HCT116 (cell line): ENCODE measurements around the gene FRA10AC1. TPM values are rescaled to one million over a fixed set of nuclear protein-coding genes. Genes with fewer than 3 reads are reported as not detected.

Experiments used
- ATAC-seq: fragments of 200-7000 bp; cut with Tn5 transposase; 2 replicates; pipeline ENCODE4 v1.9.1; 2020; ENCODE audit warnings: mild to moderate bottlenecking, moderate library complexity
- BruUV-seq: library from RNA; stranded (reverse); fragments of 400-500 nt; replicated peaks from 2 replicates; lab custom pipeline; 2021; lab: Mats Ljungman, UMichigan
- CTCF ChIA-PET: fragments of 300-600 bp; sonication (Branson Sonifier 250); formaldehyde crosslinking; loops from one replicate; lab custom pipeline; 2021; ENCODE audit warnings: antibody characterized with exemption; lab: Charles Lee
- POLR2A ChIA-PET: fragments of 300-600, 350-600 bp; sonication (Branson Sonifier 250); formaldehyde crosslinking; loops from one replicate; lab custom pipeline; 2021; ENCODE audit warnings: antibody characterized with exemption; lab: Charles Lee
- RAD21 ChIA-PET, 2 experiments: fragments of 300-600 bp; sonication (Branson Sonifier 250); formaldehyde crosslinking; loops; one replicate each; lab custom pipeline; 2023; ENCODE audit warnings: low total read pairs in 2 of 2; ENCODE audit not compliant: uncharacterized antibody in 2 of 2, unreplicated experiment in 2 of 2, low non-redundant PET in 1 of 2; lab: Charles Lee
- DNase-seq: peaks from one replicate; pipeline ENCODE4 v3.0.0-alpha.2; 2010; ENCODE audit warnings: low read depth, low spot score
- H2AFZ ChIP-seq: fragments of 200-600 bp; shearing (Covaris generic), sonication (generic); 2 replicates; pipeline ENCODE4 v1.6.1; 2017; ENCODE audit warnings: low read depth, mixed run types, mixed read lengths, antibody characterized with exemption, low read length; ENCODE audit not compliant: poor library complexity, severe bottlenecking
- H3K27ac ChIP-seq: 2 replicates; pipeline ENCODE4 v1.5.1; 2012; ENCODE audit warnings: low read depth, low read length
- H3K27me3 ChIP-seq: fragments of 200-600 bp; sonication (generic); 2 replicates; pipeline ENCODE4 v1.6.1; 2016; ENCODE audit warnings: mixed run types, low read length, mixed read lengths; ENCODE audit not compliant: insufficient read depth
- H3K36me3 ChIP-seq, 2 experiments: fragments of 200-500 bp in 1 of 2; fragments of 200-600 bp in 1 of 2; sonication (Bioruptor generic) in 1 of 2; sonication (generic) in 1 of 2; 2 replicates each; pipeline versions ENCODE4 v1.5.1 to v1.6.1; 2014 to 2016; ENCODE audit warnings: low read length in 2 of 2, inconsistent platforms in 1 of 2, mixed read lengths in 1 of 2, mixed run types in 1 of 2; ENCODE audit not compliant: insufficient read depth in 2 of 2, control insufficient read depth in 1 of 2
- H3K4me1 ChIP-seq, 2 experiments: fragments of 200-600 bp in 1 of 2; sonication (generic) in 1 of 2; 2 replicates each; pipeline versions ENCODE4 v1.5.1 to v1.6.1; 2012 to 2017; ENCODE audit warnings: low read length in 2 of 2, inconsistent platforms in 1 of 2, mild to moderate bottlenecking in 1 of 2, mixed read lengths in 1 of 2, mixed run types in 1 of 2, moderate library complexity in 1 of 2; ENCODE audit not compliant: insufficient read depth in 2 of 2, control insufficient read depth in 1 of 2
- H3K4me2 ChIP-seq: fragments of 200-600 bp; sonication (generic); 2 replicates; pipeline ENCODE4 v1.6.1; 2017; ENCODE audit warnings: mixed run types, low read length, mixed read lengths
- H3K4me3 ChIP-seq, 2 experiments: fragments of 200-600 bp in 1 of 2; sonication (generic) in 1 of 2; replicated peaks in 1 of 2; 2 replicates each; pipeline ENCODE4 v1.5.1; 2011 to 2016; ENCODE audit warnings: low read length in 2 of 2, control low read depth in 1 of 2, low read depth in 1 of 2, mild to moderate bottlenecking in 1 of 2, mixed read lengths in 1 of 2, mixed run types in 1 of 2
- H3K79me2 ChIP-seq: fragments of 200-600 bp; sonication (generic); 2 replicates; pipeline ENCODE4 v1.6.1; 2017; ENCODE audit warnings: mild to moderate bottlenecking, mixed run types, low read length, moderate library complexity, mixed read lengths; ENCODE audit not compliant: insufficient read depth
- H3K9ac ChIP-seq: fragments of 200-600 bp; sonication (generic); 2 replicates; pipeline ENCODE4 v1.6.1; 2016; ENCODE audit warnings: low read length, mixed read lengths
- H3K9me2 ChIP-seq: fragments of 200-600 bp; sonication (generic), shearing (Covaris generic); 2 replicates; pipeline ENCODE4 v1.6.1; 2017; ENCODE audit warnings: mixed run types, mild to moderate bottlenecking, moderate library complexity; ENCODE audit not compliant: insufficient read depth
- H3K9me3 ChIP-seq, 2 experiments: fragments of 200-500 bp in 1 of 2; fragments of 200-600 bp in 1 of 2; sonication (Bioruptor generic) in 1 of 2; sonication (generic) in 1 of 2; 2 replicates each; pipeline ENCODE4 v1.6.1; 2014 to 2017; ENCODE audit warnings: low read length in 2 of 2, mixed read lengths in 2 of 2, inconsistent platforms in 1 of 2, low read depth in 1 of 2, mild to moderate bottlenecking in 1 of 2, mixed run types in 1 of 2, moderate library complexity in 1 of 2; ENCODE audit not compliant: control insufficient read depth in 1 of 2, insufficient read depth in 1 of 2
- H4K20me1 ChIP-seq: fragments of 200-600 bp; sonication (generic), shearing (Covaris generic); 2 replicates; pipeline ENCODE4 v1.6.1; 2017; ENCODE audit warnings: mixed run types, mild to moderate bottlenecking, moderate library complexity; ENCODE audit not compliant: insufficient read depth
- ATF3 ChIP-seq: IDR thresholded peaks from 2 replicates; pipeline ENCODE4 v1.6.1; 2012
- CEBPB ChIP-seq: IDR thresholded peaks from 2 replicates; pipeline ENCODE4 v1.6.1; 2012; ENCODE audit warnings: low read depth
- CTCF ChIP-seq, 3 experiments: fragments of 200-600 bp in 1 of 3; sonication (generic) in 1 of 3; IDR thresholded peaks in 2 of 3; conservative IDR thresholded peaks in 1 of 3; 2 replicates each; pipeline ENCODE4 v1.5.1; 2012 to 2017; ENCODE audit warnings: low read depth in 2 of 3, low read length in 2 of 3, antibody characterized with exemption in 1 of 3, borderline replicate concordance in 1 of 3, control low read depth in 1 of 3, mild to moderate bottlenecking in 1 of 3, mixed read lengths in 1 of 3, mixed run types in 1 of 3, moderate library complexity in 1 of 3; ENCODE audit not compliant: insufficient read depth in 1 of 3
- EZH2 ChIP-seq: fragments of 200-600 bp; sonication (generic); IDR thresholded peaks from 2 replicates; pipeline ENCODE4 v1.6.1; 2017; ENCODE audit warnings: antibody characterized with exemption, mixed run types
- EZH2phosphoT487 ChIP-seq: fragments of 200-600 bp; IDR thresholded peaks from 2 replicates; pipeline ENCODE4 v1.6.1; 2018; ENCODE audit warnings: antibody characterized with exemption, borderline replicate concordance
- FOSL1 ChIP-seq: IDR thresholded peaks from 2 replicates; pipeline ENCODE4 v1.6.1; 2012; ENCODE audit warnings: low read depth
- MAX ChIP-seq: IDR thresholded peaks from 2 replicates; pipeline ENCODE4 v1.6.1; 2012
- POLR2A ChIP-seq: IDR thresholded peaks from 2 replicates; pipeline ENCODE4 v1.7.0; 2011; ENCODE audit warnings: borderline replicate concordance; ENCODE audit not compliant: insufficient read depth, insufficient read length; ENCODE audit errors: extremely low read depth
- POLR2AphosphoS5 ChIP-seq: IDR thresholded peaks from 2 replicates; pipeline ENCODE4 v1.6.1; 2011; ENCODE audit warnings: mild to moderate bottlenecking, low read depth, low read length, moderate library complexity
- RAD21 ChIP-seq: IDR thresholded peaks from 2 replicates; pipeline ENCODE4 v1.6.1; 2012; ENCODE audit warnings: low read depth, mild to moderate bottlenecking
- REST ChIP-seq: IDR thresholded peaks from 2 replicates; pipeline ENCODE4 v1.6.1; 2012; ENCODE audit warnings: low read depth
- SP1 ChIP-seq: IDR thresholded peaks from 2 replicates; pipeline ENCODE4 v1.6.1; 2012; ENCODE audit warnings: low read depth
- TCF7L2 ChIP-seq: IDR thresholded peaks from 2 replicates; pipeline ENCODE4 v1.7.0; 2011; ENCODE audit warnings: borderline replicate concordance, inconsistent platforms; ENCODE audit not compliant: insufficient read depth, insufficient read length; ENCODE audit errors: extremely low read depth
- ZFX ChIP-seq: fragments of 450-650 bp; IDR thresholded peaks from 2 replicates; pipeline ENCODE4 v1.6.1; 2017
- ZNF274 ChIP-seq: fragments of 200-500 bp; sonication (Bioruptor generic); IDR thresholded peaks from 2 replicates; pipeline ENCODE4 v1.6.1; 2014; ENCODE audit warnings: mild to moderate bottlenecking, low read depth, low read length, inconsistent platforms
- intact Hi-C: fragments of 100-400 bp; cut with micrococcal nuclease; formaldehyde crosslinking; loops from 2 replicates; pipeline ENCODE4 v1.10.0; 2022
- total RNA-seq: library from RNA; stranded (reverse); gene quantifications from one replicate; pipeline ENCODE4 v1.2.1, GENCODE V29; 2021; ENCODE audit not compliant: unreplicated experiment

The FRA10AC1 gene
- total RNA-seq, 1 experiment from 2014 or later: 21.9 TPM

GRCh38 chr10:93704451-93704850 is 2.1 kb upstream of the FRA10AC1 start:
- ChIA-PET CTCF (no interaction called here), POLR2A (no interaction called here), RAD21 (no interaction called here)
- H3K4me2 ChIP-seq: no peak overlapping the region
- ATAC-seq (no peak), DNase-seq (no peak)
- H3K27me3 ChIP-seq: no peaks in the 10 kb centered on the region
- TF ChIP-seq POLR2AphosphoS5 (no peak), TCF7L2 (no peak), MAX (no peak), POLR2A (no peak)
- TF ChIP-seq, all 23 proteins: peak for 0
- no TSS peak for BruUV-seq
- Histone ChIP-seq H3K9me2 (no peaks in the 10 kb centered on the region), H3K9ac (no peak overlapping the region), H3K36me3 (peaks cover under 1% of the 10 kb centered on the region in 2 experiments; a peak in 2 of 4 replicates), H3K4me3 (no peak overlapping the region), H3K79me2 (peaks cover 13% of the 10 kb centered on the region), H4K20me1 (no peaks in the 10 kb centered on the region), H2AFZ (peak overlapping the region; percentile 97), H3K9me3 (no peaks in the 10 kb centered on the region), H3K4me1 (peaks cover 3 to 14% of the 10 kb centered on the region in 2 experiments), H3K27ac (no peak overlapping the region)
- intact Hi-C loops: no loop called here

- H3K4me1 ChIP-seq: peaks cover 3 to 14% of the 10 kb centered on the region in 2 experiments
- no peaks in the 10 kb centered on the region for H3K9me3 ChIP-seq
- no peak overlapping the region for H3K27ac ChIP-seq
- intact Hi-C loops: no loop called here
- peak overlapping the region; percentile 97 for H2AFZ ChIP-seq
- no TSS peak for BruUV-seq
- ChIA-PET RAD21 (no interaction called here), POLR2A (no interaction called here), CTCF (no interaction called here)
- H3K79me2 ChIP-seq: peaks cover 13% of the 10 kb centered on the region
- no peaks in the 10 kb centered on the region for H3K9me2 ChIP-seq
- no peaks in the 10 kb centered on the region for H4K20me1 ChIP-seq
- ATAC-seq (no peak), DNase-seq (no peak)
- H3K4me2 ChIP-seq: no peak overlapping the region
- no peak overlapping the region for H3K9ac ChIP-seq
- peaks cover 7% of the 10 kb centered on the region in 2 experiments; a peak in 3 of 4 replicates for H3K36me3 ChIP-seq
- H3K27me3 ChIP-seq: no peaks in the 10 kb centered on the region
- H3K4me3 ChIP-seq: no peak overlapping the region
- TF ChIP-seq REST (no peak), RAD21 (no peak), ZFX (no peak), CTCF (IDR thresholded peaks at IDR 0.05 in 2 of 3, conservative IDR thresholded peaks at IDR 0.05 in 1 of 3; ENCODE audit: borderline replicate concordance in 1 of 3, insufficient read depth in 1 of 3, low read depth in 2 of 3, low read length in 2 of 3) (no peak), SP1 (no peak), EZH2phosphoT487 (no peak), ZNF274 (no peak), MAX (no peak), TCF7L2 (no peak), ATF3 (no peak), EZH2 (no peak), FOSL1 (no peak), CEBPB (no peak)
Measured at GRCh38 chr10:93703841-93704240, 1.4 kb upstream of the FRA10AC1 start.
